NCI-H1694 (cell line): ENCODE results near the gene SZRD1.

Experiments used
- DNase-seq: peaks from one replicate; lab custom pipeline; 2025; lab: John Stamatoyannopoulos, UW

SZRD1 gene

DNA sequence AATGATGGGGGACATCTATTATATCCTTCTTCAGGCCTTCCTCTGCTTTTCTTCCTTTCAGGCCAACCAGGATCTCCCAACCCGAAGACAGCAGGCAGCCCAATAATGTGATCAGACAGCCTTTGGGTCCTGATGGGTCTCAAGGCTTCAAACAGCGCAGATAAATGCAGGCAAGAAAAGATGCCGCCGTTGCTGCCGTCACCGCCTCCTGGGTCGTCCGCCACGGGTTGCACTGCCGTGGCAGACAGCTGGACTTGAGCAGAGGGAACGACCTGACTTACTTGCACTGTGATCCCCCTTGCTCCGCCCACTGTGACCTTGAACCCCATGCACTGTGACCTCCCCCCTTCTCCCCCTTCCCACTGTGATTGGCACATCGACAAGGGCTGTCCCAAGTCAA is 27.9 kb downstream of the SZRD1 start:
- DNase-seq, result no peak

DNA sequence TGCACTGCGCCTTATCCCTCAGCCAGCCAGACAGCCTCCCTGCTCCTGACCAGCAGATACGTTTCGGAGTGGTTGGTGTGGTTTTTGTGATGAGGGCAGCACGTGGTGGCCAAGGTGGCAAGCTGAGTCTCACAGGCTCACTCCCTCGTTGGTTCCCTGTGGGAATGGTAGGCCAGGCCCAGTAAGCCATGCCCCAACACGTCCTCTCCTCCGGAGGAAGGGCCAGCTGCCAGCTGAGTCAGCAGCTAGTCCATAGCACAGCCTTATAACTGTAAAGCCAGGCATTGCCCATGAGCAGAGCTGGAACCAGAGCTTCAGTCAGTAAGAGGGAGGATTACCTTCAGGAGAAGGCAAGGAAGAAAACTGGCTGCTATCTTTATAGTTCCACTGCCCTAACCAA is 29.5 kb downstream of the SZRD1 start:
- DNase-seq, result no peak

DNA sequence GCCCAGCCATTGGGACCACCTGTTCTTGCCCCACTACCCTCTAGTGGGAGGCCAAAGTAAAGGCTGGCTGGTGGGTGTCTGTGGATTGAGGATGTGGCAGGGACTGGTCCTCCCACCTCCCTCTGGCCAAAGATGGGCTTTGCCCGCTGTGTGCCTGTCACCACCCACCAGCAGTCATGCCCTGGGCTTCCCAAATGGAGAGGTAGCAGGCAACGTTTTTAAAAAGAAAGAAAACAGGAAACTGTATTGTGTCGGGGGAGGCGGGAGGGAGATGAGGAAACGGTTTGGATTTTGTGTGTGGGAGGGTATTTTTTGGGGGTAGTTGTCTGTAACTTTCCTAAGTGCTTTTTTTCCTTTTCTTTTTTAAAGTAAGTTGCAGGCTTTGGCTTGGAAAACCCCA is 30.1 kb downstream of the SZRD1 start:
- DNase-seq, result no peak

DNA sequence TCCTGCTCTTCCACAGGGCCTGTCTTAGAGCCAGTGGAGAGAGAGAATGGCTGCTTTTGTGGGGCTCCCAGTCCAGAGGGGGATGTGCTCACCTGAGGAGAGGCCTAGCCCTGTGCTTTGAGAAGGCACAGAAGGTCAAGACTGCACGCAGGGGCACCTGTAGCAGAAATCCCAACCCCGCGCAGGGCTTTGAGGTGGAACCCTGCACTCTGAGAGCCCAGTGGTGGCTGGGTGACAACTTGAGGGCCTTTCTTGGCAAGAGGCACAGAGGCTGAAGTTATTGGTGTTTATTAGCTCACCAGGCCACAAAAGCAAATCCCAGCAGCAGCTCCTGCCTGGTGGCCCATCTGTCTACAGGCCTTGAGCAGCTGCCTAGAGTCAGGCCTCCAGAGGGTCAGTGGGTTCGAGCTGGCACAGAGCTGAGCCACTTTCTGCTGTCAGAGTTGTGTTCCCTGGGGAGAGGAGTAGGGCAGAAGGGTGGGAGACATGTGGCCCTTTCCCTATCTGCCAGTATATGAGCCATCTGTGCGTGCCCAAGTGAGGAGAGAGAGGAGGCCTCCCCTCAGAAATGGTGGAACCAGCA is 31.4 kb downstream of the SZRD1 start:
- DNase-seq, result peak; percentile 62

DNA sequence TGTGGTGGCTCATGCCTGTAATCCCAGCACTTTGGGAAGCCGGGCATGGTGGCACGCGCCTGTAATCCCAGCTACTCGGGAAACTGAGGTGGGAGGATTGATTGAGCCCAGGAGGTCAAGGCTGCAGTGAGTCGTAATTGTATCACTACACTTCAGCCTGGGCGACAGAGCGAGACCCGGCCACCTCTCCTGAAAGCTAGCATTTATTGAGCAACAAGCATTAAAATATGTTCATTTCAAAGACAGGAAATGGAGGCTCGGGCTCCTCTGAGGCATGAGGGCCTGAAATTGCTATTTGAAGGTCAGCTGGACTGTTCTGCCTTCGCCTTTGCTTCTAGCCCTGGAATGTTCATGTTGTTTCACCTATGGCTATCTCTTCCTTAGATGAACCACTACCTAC is 35.7 kb downstream of the SZRD1 start:
- no peak for DNase-seq

DNA sequence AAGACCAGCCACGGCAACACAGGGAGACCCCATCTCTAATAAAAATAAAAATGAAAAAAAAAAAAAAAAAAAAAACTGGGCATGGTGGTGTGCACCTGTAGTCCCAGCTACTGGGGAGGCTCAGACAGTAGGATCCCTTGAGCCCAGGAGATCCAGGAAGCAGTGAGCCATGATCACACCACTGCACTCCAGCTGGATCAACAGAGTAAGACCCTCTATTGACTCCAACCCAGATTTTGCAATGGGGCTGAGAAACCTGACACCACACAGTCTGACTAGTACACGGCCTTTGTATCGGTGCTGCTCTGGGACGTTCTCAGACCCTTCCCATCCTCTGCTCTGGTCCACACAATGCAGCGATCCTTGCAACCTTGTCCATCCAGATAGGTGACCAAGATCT is 38.4 kb downstream of the SZRD1 start:
- DNase-seq, result no peak

DNA sequence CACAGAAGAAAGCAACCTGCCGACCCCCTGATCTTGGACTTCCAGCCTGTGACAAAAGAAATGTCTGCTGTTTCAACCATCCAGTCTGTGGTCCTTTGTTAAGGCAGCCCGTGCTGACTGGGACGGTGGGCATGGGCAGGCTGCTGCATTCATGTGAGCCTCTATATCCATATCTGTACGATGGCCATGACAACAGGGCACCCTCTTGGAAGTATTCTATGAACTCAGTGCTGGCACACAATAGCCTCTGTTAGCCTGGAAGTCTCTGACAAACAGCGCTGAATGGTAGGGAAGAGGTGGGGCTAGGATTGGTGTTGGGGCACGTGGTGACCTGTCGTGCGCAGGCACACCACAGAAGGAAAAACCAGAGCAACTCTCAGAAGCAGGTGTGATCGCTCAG is 39.8 kb downstream of the SZRD1 start:
- DNase-seq, result no peak

DNA sequence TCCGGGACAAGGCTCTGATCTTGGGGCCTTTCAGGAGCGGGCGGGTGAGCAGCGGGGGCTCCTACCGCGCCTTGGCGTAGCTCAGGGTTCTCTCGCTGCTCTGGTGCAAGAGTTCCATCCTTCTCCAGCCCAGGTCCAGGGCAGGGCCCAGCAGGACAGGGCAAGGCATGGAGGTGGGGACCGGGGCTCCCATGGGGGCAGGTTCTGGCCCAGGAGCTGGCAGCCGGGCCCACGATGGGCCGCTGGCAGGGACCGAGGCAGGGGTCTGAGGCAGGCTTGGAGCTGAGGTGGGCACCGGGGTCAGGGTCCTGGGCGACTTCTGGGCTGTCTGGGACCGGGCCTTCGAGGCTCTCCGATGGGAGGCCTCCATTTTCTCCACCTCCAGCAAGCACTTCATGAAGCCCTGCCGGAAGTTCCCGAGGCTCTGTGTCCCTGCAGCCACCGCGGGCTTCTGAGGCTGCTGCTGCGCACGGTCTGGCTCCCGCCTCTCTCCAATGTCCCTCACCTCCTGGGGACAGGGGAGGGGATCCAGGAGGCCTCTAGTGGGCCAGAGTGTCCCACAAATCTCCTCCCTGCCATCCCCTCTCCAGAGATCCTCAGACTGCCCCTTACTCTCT is 42.6 kb downstream of the SZRD1 start:
- no peak for DNase-seq

DNA sequence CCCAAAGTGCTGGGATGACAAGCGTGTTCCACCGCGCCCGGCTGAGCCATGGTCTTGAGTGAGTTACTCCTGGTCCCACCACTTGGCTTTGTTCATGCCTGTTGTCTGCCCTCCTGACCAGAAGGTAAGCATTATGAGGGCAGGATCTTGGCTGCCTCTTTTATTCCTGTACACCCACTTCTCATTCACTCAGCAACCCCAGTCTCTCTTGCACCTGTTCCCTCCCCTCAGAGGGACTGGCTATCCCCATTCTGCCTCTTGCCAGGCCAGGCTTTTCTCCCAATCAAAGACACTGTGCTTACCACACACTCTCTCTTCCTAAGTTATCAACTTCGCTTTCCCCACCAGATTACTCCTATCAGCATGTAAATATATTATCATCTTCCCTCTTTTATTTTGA is 43.8 kb downstream of the SZRD1 start:
- DNase-seq, result no peak

DNA sequence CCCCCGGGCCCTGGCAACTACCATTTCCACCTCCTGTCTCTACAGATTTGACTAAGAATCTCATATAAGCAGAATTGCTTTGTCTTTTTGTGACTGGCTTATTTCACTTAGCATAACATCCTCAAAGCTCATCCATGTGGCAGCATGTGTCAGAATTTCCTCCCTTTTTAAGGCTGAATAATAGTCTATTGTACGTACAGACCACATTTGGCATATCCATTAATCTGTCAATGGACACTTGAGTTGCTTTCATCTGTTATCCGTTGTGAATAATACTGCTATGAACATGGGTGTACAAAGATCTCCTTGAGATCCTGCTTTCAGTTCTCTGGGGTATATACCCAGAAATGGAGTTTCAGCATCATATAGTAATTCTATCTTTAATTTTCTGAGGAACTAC is 46.1 kb downstream of the SZRD1 start:
- DNase-seq, result no peak

DNA sequence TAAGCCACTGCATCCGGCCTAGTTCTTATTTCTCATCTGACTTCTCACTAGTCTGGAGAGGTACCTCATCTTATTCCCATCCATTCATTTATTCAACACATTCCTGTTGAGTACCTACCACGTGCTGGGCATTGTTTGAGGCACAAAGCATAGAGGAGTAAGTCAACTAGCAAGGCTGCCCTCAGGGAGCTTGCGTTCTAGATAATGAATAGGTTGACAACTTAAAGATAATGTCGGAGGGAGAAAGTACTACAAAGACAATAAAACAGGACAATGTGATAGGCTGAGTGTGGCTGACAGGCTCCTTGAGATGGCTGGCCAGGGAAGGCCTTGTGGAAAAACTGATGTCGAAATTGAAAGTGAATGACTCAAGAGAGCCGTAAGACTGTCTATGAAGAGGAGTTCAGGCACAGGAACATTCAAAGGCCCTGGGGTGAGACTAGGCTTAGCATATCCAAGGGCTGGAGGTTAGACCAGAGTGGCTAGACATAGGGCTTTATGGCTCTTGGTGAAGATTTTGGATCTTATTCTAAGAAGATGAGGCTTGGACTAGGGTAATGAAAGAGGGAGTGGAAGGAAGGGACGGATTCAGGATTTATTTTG is 51.9 kb downstream of the SZRD1 start:
- no peak for DNase-seq

DNA sequence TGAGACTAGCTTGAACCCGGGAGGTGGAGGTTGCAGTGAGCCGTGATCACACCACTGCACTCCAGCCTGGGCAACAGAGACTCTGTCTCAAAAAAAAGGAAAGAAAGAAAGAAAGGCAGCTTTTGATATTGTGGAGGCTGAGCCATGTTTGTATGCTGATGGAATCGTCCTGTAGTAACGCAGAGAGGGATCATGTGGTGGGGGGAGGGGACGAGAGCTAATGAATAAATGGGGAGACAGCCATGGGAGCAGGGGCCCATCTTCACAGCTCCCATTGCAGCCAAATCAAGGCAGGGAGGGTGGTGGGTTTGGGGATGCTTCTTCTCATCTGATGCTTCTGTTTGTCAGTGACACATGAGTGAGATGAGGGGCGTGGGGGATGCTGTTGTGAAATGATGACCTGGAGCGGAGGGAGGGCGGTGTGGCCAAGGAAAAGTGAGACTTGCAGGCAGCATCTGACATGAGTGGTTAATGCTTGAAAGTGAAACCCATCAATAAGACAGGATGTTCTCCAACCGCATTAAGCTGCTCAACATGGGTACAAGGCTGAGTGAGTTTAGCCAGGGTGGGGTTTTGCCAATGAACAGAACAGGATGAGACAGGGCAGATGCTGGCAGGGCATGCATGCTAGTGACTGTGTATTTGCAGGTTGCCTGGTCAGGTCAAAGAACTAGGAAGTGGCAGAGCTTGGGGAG is 53.5 kb downstream of the SZRD1 start:
- DNase-seq, result no peak

DNA sequence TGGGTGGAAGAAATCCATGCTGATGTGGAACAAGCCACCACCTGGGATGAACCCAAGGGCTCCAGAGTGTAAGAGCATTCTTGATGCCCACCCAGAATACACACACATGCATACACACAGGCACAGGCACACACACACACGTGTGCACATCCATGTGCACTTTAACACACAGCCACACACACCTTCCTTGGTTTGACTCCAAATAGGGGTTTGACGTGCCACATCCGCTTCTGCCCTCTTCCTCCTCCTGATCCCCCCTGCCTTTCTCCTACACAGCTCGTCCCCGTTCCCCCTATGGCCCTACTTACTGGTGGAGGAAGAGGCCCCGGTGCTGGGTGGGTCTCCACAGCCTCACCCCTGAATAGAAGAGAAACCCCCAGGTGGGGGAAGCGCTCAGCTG is 54.2 kb downstream of the SZRD1 start:
- DNase-seq, result no peak

DNA sequence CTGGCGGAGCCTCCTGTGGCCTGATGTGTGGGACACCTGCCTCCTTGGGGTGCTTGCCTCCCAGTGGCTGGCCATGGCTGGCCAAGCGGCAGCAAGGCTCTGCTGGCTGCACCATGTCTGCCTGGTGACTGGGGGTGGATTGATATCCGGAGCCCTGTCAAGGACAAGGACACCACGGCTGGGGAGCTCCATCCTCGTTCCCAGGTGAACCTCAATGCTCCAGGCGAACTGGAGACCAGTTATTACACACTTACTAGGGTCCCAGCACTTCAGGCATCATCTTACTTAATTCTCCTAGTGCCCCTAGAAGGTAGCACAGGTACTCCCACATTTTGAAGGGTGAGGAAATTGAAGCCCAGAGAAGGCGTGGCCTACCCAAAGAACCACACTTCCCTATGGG is 55.0 kb downstream of the SZRD1 start:
- no peak for DNase-seq

DNA sequence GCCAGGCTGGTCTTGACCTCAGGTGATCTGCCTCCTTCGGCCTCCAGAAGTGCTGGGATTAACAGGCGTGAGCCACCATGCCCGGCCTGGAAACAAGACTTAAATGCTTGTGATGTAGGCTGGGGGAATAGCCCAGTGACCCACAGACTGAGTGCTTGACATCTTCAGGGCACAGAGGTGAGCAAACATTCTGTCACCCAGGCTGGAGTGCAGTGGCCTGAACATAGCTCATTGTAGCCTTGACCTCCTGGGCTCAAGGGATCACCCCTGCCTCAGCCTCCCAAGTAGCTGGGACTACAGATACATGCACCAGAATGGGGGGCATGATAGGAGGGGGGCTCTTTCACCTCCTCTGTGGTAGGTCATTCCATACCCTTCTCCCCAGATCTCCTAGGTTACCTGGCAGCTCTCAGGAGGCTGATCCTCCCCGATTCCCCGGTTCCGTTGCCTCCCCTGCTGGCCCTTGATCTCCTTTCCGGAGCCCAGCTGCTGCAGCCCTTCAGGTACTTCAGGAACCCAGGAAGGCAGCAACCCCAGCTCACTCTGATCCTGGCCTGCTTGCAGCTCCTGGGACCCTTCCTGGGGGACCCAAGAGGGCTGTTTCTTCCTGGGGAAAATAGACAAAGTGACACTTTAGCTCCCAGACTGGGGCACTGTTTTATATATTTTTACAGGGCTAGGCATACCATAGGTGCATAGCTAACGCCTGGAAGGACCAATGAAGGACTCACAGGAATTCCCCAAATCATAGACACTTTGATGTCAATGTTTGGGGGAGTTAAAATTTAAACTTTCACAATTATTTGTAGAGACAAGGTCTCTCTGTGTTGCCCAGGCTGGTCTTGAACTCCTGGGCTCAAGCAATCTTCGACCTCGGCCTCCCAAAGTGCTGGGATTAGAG is 58.3 kb downstream of the SZRD1 start:
- DNase-seq, result no peak

DNA sequence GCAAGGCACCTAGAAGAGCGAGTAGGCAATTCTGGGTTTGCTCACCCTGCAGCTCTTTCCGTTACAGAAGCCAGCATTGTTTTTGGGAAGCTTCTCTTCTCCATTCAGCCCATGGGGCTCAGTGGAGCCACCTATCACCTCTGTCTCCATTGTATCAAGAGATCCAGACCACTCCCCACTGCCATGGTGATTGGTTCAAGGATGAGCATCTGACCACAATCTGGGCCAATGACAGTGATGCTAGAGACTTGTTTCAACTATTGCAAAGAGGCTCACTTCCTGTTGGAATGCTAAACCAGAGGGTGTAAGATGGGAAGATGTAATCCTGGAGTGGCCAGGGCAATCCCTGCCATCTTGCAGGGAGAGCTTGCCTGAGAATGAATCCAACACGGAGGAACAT is 63.6 kb downstream of the SZRD1 start:
- DNase-seq, result no peak

DNA sequence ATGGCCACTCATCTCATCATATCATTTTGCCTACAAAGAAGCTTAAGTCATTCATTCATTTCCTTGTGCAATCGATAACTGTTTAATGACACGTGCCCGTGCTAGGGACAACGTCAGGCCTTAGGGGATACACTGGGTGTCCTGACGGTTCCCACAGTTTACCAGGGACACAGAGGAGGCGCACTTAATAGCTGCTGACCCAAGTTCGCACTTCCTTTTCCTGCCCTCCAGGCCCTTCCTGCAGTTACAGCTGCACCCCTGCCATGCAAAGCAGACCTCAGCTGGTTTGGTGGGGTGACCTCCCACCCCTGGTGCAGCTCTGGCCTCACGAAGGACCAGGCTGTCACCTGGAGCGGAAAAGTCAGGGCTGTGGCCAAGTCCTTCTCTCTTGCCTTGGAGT is 66.0 kb downstream of the SZRD1 start:
- no peak for DNase-seq

DNA sequence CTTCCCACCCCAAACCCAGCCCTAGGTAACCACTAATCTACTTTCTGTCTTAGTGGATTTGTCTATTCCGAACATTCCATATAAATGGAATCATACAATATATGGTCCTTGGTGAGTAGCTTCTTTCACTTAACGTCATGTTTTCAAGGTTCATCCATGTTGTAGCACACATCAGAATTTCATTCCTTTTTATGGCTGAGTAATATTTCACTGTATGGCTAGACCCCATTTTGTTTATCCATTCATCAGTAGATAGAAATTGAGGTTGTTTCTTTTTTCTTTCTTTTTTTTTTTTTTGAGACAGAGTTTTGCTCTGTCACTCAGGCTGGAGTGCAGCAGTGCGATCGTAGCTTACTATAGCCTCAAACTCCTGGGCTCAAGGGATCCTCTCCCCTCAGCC is 67.0 kb downstream of the SZRD1 start:
- DNase-seq, result no peak

DNA sequence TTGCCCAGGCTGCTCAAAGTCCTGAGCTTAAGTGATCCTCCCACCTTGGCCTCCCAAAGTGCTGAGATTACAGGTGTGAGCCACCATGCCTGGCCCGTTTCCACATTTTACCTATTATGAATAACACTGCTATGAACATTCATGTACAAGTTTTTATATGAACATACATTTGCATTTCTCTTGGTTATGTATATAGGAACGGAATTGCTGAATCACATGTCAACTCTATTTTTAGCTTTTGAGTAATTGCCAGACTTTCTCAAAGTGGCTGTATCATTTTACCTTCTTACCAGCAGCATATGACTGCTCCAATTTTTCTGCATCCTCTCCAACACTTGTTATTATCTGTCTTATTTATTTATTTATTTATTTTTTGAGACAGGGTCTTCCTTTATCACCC is 67.5 kb downstream of the SZRD1 start:
- no peak for DNase-seq

DNA sequence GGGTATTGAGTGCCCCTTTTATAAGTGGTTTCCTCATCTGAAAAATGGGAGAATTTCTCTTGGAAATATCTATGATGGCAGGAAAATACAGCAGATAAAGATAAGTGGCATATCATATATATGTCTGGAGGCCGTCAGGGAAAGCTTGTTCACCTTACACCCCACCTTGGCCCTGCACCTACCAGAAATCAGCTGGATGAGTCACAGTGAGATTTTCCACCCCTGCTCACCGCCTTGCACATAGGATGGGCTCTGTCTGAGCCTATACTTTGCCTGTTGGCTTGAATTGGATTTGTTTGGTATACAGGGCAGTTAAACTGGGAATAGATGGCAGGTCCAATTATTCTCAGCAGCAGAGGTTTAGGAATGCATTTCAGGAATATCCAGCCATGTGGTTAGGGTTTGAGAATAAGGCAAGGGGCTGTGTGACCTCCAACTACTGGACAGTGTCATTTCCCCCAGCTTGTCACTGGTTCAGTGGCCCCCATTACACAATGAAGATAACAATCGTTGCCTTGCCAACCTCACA is 70.0 kb downstream of the SZRD1 start, which contains the start of gene SPATA21:
Gene SPATA21, minus strand, starts transcription at position 479 of the 529 bp plus-strand sequence. CDS start 6,053 bp downstream, outside the sequence.
- no peak for DNase-seq

DNA sequence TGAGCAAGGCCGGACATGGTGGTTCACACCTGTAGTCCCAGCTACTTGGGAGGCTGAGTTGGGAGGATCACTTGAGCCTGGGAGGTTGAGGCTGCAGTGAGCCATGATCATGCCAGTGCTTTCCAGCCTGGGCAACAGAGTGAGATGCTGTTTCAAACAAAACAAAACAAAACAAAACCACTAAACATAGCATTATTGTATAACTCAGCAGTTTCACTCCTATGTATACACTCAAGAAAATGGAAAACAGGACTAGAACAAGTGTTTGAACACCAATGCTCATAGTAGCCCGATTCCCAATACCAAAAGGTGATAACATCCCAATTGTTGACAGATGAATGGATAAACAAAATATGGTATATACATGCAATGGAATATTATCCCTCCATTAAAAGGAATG is 71.5 kb downstream of the SZRD1 start:
- DNase-seq, result no peak

DNA sequence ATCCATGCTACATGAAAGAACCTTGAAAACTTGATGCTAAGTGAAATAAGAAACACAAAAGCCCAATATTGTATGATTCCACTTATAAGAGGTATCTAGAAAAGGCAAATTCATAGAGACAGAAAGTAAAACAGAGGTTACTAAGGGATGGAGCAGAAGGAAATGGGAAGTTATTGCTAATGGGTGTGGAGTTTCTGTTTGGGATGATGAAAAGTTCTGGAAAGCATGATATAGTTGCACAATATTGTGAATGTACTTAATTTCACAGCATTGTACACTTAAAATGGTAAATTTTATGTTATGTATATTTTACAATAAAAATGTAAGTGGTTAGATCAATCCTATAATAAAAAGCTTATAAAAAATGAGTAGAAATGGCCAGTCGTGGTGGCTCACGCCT is 71.9 kb downstream of the SZRD1 start:
- no peak for DNase-seq
